IMR-90 (cell line): ENCODE measurements around the gene ITGA1.

Experiments
- CEBPB ChIP-seq: IDR thresholded peaks from 2 replicates; pipeline ENCODE4 v1.6.1; 2012; ENCODE audit warnings: low read depth, low read length, improper control_type of control experiment
- MAFK ChIP-seq: IDR thresholded peaks from 2 replicates; pipeline ENCODE4 v1.6.1; 2012; ENCODE audit warnings: low read depth, low read length, improper control_type of control experiment
- NFE2L2 ChIP-seq: fragments of 150-350 bp; IDR thresholded peaks from 2 replicates; pipeline ENCODE4 v1.6.1; 2016; ENCODE audit warnings: low read depth, mild to moderate bottlenecking, low read length
- POLR2A ChIP-seq: IDR thresholded peaks from 2 replicates; pipeline ENCODE4 v1.6.1; 2012; ENCODE audit warnings: mild to moderate bottlenecking, low read depth, low read length
- RAD21 ChIP-seq: IDR thresholded peaks from 2 replicates; pipeline ENCODE4 v1.6.1; 2012; ENCODE audit warnings: low read length, improper control_type of control experiment
- TF ChIP-seq, protein P1 (sequence below): conservative IDR thresholded peaks from 2 replicates; pipeline ENCODE4 v1.5.1; 2012; ENCODE audit warnings: mild to moderate bottlenecking, low read depth, low read length, improper control_type of control experiment

DNA sequence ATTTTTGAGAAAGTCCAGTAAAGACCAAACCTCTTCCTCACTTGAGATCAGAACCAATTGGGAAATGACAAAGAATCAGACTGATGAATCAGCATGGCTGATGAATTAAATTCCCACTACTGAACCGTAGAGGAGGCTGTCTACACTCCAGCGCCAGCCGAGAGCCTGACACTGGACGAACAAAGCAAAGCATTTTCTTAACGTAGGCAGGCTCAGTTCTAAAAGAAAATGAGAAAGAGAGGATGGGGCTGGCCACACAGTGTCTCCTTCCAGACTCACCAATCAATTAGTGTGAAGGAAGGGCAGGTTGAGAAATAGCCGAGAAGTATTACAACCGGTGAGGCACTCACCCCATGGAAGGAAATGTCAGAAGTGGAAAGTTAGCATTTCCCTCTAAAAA, 49.4 kb downstream of the ITGA1 start:
- TF ChIP-seq, protein P1, sequence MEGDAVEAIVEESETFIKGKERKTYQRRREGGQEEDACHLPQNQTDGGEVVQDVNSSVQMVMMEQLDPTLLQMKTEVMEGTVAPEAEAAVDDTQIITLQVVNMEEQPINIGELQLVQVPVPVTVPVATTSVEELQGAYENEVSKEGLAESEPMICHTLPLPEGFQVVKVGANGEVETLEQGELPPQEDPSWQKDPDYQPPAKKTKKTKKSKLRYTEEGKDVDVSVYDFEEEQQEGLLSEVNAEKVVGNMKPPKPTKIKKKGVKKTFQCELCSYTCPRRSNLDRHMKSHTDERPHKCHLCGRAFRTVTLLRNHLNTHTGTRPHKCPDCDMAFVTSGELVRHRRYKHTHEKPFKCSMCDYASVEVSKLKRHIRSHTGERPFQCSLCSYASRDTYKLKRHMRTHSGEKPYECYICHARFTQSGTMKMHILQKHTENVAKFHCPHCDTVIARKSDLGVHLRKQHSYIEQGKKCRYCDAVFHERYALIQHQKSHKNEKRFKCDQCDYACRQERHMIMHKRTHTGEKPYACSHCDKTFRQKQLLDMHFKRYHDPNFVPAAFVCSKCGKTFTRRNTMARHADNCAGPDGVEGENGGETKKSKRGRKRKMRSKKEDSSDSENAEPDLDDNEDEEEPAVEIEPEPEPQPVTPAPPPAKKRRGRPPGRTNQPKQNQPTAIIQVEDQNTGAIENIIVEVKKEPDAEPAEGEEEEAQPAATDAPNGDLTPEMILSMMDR = peak; percentile 34; the same call in 1 of the 2 replicates
- TF ChIP-seq CEBPB = peak; percentile 61
- TF ChIP-seq POLR2A = peak; percentile 53
- peak; percentile 67 for TF ChIP-seq MAFK
- no peak for TF ChIP-seq NFE2L2
- TF ChIP-seq RAD21 = peak; percentile 45; the same call in 1 of the 2 replicates
